CD4-positive, alpha-beta T cell treated with Interleukin-6 at 100 ng/mL for 8 hours (primary cell): Measurements from ENCODE around the gene CACNG8.

ENCODE experiments used
- DNase-seq: peaks from one replicate; pipeline ENCODE4 v3.0.0-alpha.2; 2020; ENCODE audit warnings: mixed read lengths, low spot score

CACNG8 gene

GRCh38 chr19:53961523-53962356 lies 997 bp upstream of the CACNG8 start:
- DNase-seq, result no peak

- no peak for DNase-seq
Measured at GRCh38 chr19:53965091-53965490, 2.4 kb downstream of the CACNG8 start.

GRCh38 chr19:53966931-53967330 lies 4.2 kb downstream of the CACNG8 start:
- DNase-seq, result no peak

- no peak for DNase-seq
Measured at GRCh38 chr19:53969366-53969765, 6.6 kb downstream of the CACNG8 start.

DNA sequence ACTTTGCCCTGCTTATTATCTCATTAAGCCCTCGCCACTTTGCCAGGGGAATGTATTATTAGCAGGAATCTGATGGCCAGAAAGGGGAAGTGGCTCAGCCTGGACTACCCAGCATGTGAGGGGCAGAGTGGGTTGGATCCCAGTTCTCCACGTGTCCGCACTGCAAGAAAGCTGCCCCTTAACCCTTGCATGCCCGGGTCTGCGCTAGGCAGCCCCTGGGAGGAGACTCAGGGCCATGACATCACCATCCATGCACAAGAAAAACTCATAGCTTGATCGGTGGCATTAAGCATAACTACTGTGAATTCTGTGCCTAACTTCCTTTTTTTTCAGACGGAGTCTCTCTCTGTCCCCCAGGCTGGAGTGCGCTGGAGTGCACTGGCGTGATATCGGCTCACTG lies 8.9 kb downstream of the CACNG8 start:
- no peak for DNase-seq

- DNase-seq, result peak; percentile 58
Measured at GRCh38 chr19:53977429-53977990, 14.8 kb downstream of the CACNG8 start.

DNA sequence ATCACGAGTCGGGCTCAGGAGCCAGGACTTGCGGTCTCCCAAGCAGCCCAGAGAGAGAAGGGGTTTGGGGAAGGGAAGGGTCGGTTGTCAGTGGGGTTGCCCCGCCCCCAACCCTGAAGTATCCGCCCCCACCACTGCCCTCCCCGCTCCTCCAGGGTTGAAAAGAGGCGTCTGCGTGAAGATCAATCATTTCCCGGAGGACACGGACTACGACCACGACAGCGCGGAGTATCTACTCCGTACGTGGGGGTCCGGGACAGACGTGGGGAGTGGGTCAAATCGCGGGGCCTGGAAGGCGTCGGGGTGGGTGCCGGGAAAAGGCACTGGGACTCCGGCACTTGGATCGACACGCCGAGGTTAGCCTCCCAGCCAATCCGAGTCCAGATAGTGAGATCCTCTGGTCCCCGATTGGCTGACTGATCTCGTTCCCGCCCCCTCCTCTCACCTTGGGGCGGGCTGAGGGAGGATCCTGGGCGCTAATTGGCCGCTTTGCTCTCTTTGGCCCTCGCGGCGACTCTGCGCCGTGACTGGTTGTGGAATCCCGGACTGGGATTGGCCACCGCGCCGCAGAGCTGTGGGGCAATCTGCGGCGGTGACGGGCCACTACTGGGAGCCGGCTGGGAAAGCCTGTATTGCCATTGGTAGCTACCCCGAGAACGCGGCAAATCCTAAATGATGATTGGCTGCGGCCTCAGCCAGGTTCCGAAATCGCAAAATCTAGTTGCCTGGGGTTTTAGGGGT lies 15.4 kb downstream of the CACNG8 start:
- DNase-seq, result peak; percentile 23

GRCh38 chr19:53978975-53979801 lies 16.5 kb downstream of the CACNG8 start:
- DNase-seq, result no peak

DNA sequence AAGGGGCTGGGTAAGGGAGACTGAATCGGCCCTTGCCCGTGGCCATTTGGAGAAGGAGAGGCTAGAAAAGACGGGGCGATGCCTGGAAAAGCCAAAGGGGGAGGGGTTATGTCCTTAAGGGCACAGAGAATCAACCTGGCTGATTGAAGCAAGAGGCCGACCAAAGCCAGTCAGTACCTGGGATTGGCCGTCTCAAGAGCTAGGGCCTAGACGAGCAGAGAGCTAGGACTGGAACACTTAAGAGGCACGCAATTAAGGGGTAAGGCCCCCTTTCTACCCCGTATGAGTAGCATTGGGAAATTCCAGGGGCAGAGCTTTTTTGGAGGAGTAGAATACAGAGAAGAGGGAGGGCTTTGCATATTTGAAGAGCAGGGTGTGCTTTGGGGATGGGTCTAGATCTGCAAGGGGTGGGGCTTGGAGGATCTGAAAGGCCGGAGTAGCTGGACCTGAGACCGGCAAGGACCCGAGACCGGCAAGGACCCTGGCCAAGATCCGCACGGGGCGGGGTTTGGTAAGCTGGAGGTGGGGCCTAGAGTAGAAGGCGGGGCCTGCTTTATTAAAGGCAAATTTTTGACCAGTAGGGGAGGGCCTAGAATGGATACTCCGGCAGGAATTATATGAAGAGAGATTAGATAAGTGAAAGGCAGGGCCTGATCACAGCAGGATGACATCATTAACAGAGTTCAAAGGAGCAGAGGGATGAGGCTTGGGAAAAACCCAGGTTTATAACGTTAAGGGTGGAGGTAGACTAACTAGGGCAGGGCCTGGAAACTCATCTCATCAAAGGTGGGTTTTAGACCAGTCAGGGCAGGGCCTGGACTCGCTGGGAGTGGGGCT lies 18.0 kb downstream of the CACNG8 start:
- DNase-seq, result no peak

DNA sequence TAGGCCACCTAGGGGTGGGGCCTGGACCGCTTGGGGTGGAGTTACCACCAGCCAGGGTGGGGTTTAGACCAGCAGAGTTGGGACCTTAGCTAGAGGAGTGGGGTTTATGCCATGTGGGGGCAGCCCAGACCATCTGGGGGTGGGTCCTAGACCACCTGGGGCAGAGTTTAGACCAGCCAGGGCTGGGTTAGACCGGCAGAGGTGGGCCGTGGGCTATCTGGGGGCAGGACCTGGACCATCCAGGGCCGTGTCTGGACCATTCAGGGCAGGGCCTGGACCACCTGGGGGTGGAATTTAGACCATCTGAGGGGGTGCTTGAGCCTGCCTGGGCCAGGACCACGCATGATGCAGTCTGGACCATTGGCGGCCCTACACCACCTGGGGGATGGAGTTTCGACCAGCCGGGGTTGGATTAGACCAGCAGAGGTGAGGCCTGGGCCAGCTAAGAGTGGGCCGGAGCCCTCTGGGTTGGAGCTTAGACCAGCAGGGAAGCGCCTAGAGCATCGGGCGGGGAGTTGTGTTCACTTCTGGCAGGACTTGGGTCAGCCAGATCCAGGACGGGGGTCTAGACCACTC lies 18.7 kb downstream of the CACNG8 start:
- DNase-seq, result no peak

- DNase-seq, result no peak
Measured at GRCh38 chr19:53982001-53982451, 19.3 kb downstream of the CACNG8 start.

DNA sequence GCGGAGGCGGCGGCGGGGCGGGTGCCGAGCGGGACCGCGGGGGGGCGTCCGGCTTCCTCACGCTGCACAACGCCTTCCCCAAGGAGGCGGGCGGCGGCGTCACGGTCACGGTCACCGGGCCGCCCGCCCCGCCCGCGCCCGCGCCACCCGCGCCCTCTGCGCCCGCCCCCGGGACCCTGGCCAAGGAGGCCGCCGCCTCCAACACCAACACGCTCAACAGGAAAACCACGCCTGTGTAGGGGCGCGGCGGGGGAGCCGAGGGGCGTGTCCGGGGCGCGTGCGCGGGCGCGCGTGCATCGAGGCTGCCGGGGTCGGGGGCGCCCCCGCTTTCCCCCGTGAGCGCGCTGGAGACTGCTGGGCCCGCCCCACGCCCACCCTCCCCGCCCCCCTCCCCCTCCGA lies 19.9 kb downstream of the CACNG8 start:
- no peak for DNase-seq

- no peak for DNase-seq
Measured at GRCh38 chr19:53983457-53984289, 20.9 kb downstream of the CACNG8 start.

- no peak for DNase-seq
Measured at GRCh38 chr19:53985863-53986262, 23.1 kb downstream of the CACNG8 start.

DNA sequence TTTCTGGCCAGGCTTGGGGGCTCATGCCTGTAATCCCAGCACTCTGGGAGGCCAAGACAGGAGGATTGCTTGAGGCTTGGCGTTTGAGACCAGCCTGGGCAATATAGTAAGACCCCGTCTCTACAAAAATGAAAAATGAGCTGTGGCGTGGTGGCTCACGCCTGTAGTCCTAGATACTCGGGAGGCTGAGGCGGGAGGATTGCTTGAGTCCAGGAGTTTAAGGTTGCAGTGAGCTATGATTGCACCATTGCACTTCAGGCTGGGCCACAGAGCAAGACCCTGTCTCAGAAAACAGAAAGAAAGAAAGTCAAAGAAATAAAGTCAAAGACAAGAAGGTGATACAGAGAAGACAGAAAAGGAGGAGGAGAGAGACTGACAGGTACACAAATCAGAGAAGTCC lies 26.2 kb downstream of the CACNG8 start:
- DNase-seq, result no peak

DNA sequence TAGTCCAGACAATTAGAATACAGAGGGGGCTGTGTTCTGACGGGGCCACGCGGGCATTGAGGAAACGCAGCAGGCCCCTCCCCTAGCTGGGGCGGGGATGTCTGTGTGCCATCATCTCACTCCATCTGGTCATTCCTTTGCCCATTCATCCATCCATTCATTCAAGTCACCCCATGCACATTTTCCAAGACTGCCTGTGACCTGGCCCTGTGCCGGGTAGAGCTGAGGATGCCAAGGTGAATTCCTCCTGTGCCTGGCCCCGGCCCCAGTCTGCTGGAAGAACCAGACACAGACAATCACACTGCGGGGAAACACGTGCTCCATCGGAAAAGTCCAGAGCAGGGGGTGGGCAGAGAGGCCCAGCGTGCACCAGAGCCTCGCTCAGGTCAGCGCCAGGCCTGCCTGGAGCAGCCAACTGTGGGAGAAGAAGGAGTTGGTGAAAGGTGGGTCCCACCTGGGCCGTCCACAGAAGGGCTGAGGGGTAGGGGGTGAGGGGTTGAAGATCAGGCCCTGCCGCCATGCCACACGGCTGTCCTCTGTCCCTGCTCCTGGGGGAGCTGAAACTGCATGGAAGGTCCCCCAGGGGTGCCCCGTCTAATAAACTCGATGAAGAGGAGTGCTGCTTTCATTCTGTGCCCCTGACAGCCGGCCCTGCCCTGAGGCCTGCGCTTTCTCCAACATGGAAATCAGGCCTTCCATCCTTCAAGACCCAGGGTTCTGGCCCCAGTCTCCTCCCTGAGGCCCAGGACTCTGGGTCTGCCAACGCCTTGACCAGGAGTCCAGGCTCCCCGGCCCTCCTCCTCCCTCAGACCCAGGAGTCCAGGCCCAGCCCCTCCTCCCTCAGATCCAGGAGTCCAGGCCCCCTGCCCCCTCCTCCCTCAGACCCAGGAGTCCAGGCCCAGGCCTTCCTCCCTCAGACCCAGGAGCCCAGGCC lies 27.1 kb downstream of the CACNG8 start:
- DNase-seq, result no peak

DNA sequence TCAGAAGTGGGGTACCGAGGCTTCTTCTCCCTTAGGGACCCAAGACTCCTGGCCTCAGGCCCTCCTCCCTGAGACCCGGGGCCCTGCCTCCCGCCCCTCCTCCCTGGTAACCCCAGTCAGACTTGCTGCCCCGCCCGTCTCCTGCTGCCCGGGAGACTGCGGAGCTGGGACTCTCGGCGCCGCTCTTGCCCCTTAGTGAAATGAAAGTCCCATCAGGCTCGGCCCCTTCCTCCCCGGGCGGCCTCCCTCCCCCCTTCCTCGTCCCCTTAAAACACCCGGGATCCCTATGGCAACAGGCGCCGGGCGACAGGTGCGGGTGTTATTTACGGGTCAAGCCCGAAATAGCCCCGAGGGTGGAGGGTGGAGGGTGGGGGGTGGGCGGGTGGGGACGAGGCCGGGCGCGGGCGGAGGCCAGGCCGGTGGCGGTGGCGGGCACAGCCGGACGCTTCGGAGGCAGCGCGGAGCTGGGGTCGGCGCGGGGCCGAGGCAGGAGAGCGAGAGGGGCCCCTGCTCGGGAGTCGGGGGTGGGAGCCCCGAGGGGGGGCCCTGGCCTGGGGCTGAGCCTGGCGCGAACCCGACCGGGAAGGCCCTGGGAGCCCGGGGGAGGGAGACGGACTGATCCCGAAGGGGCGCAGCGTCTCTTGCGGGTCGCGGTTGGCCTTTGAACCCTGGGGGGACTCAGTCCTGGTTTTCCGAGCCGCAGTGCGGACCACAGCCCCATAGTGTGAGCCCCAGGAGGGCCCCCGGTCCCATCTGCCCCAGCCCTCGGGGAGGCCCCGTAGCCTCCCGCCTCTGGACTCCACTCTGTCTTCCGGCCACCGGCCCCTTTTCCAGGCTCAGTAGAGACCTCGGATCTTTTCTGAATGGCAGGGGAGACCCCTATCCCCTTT lies 28.7 kb downstream of the CACNG8 start, which contains the start of gene CACNG6:
Gene CACNG6 (plus strand): TSS at position 414 of the 890 bp plus-strand sequence. CDS start 1,241 bp downstream, outside the sequence.
- DNase-seq, result no peak

DNA sequence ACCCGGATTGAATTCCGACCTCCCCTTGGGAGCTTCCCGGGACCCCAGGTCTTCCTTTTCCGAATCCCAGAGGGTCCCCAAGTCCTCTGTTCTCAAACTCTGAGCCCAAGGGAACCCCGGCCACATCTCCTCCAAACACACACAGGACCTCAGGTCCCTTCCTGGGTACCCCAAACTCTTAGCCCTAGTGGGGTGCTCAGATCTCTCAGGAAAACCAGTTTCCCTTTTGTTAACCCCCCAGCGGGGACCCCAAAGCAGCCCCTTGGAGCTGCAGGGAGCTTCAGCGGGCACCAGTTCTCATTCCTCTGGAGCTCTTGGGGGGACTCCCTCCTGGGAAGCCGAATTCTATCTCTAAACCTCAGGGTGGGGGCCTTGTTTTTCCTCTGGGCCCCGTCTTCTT lies 29.5 kb downstream of the CACNG8 start:
- DNase-seq, result no peak
